Prostate gland (tissue), 2 donors: ENCODE measurements around the gene ATXN2.

Source experiments
- POLR2A ChIP-seq: fragments of 450-650 bp; IDR thresholded peaks from one replicate; pipeline ENCODE4 v1.6.1; 2016; ENCODE audit warnings: antibody characterized with exemption, mild to moderate bottlenecking
- POLR2AphosphoS5 ChIP-seq: sonication (generic); formaldehyde crosslinking; IDR thresholded peaks from one replicate; pipeline ENCODE4 v1.6.1; 2017; ENCODE audit warnings: antibody characterized with exemption
- TF ChIP-seq, protein P1 (sequence below), 4 experiments: fragments of 200-600 bp in 2 of 4; fragments of 450-650 bp in 2 of 4; sonication (generic) in 2 of 4; IDR thresholded peaks; 1 replicate in 3 of 4; 2 replicates in 1 of 4; pipeline ENCODE4 v1.5.1; 2016 to 2019; ENCODE audit warnings: antibody characterized with exemption in 4 of 4, mild to moderate bottlenecking in 2 of 4, moderate library complexity in 2 of 4

DNA sequence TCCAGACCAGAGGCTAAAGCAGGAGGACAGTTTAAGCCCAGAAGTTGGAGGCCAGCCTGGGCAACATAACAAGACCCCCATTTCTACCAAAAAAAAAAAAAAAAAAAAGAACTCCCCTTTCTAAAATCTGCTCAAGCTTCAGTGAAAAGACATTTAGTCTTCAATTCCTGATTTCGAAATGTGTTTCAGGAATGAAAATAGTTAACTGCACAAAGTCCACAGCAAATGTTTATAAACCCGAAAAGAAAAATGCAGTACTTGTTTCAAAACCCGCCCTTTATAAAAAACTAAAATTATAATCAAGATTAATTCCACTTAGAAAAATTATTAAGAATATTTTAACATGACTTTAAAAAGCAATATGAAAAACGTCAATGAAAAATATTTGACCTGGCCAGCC, 12.1 kb downstream of the ATXN2 start:
- TF ChIP-seq, protein P1, sequence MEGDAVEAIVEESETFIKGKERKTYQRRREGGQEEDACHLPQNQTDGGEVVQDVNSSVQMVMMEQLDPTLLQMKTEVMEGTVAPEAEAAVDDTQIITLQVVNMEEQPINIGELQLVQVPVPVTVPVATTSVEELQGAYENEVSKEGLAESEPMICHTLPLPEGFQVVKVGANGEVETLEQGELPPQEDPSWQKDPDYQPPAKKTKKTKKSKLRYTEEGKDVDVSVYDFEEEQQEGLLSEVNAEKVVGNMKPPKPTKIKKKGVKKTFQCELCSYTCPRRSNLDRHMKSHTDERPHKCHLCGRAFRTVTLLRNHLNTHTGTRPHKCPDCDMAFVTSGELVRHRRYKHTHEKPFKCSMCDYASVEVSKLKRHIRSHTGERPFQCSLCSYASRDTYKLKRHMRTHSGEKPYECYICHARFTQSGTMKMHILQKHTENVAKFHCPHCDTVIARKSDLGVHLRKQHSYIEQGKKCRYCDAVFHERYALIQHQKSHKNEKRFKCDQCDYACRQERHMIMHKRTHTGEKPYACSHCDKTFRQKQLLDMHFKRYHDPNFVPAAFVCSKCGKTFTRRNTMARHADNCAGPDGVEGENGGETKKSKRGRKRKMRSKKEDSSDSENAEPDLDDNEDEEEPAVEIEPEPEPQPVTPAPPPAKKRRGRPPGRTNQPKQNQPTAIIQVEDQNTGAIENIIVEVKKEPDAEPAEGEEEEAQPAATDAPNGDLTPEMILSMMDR (IDR thresholded peaks at IDR 0.05) = no peak
- no peak for TF ChIP-seq POLR2AphosphoS5
- no peak for TF ChIP-seq POLR2A
